Uterus (tissue), 2 donors: ENCODE results near the gene GMDS.

ENCODE experiments used
- CTCF ChIP-seq, 4 experiments: fragments of 200-600 bp in 2 of 4; fragments of 450-650 bp in 2 of 4; sonication (generic) in 2 of 4; IDR thresholded peaks; one replicate each; pipeline ENCODE4 v1.5.1; 2016 to 2019; ENCODE audit warnings: antibody characterized with exemption in 4 of 4, mild to moderate bottlenecking in 2 of 4, moderate library complexity in 1 of 4
- POLR2A ChIP-seq, 2 donors: fragments of 450-650 bp; IDR thresholded peaks; one replicate each; pipeline ENCODE4 v1.6.1; 2016; ENCODE audit warnings: antibody characterized with exemption in 2 of 2, mild to moderate bottlenecking in 1 of 2, moderate library complexity in 1 of 2

DNA sequence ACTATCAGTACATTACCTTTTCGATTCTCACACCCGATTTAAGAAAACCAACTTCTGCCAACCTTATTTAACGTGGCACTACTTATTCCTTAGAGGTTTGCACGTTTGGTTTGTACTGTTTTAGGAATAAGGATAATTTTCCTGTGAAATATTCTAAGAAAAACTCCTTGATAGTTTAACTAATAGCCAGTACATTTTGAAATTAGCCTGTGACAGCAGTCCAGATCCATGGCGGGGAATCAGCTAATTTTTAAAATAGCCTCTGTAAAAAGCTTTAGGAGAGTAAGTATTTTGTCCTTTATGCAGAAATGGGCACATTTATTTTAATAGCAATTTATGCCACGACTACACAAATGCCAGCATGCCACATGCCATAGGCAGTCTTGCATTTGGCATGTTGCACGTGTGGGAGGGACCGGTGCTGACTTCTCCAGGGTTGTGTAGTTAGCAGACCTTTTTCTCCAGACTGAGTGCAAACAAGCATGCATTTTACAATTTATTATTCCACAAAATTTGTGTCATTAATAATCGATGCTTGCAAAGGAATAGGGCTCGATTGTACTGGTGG, 629.5 kb downstream of the GMDS start:
- TF ChIP-seq CTCF (IDR thresholded peaks at IDR 0.05) = no peak
- no peak for TF ChIP-seq POLR2A (IDR thresholded peaks at IDR 0.05)
